ENCODE data around the gene NUP205.
"Not testable (repeated sequence)": the region's sequence is repeated elsewhere in the genome, so short reads cannot be mapped to it uniquely, and the experiment has no call there.

Gene NUP205

DNA sequence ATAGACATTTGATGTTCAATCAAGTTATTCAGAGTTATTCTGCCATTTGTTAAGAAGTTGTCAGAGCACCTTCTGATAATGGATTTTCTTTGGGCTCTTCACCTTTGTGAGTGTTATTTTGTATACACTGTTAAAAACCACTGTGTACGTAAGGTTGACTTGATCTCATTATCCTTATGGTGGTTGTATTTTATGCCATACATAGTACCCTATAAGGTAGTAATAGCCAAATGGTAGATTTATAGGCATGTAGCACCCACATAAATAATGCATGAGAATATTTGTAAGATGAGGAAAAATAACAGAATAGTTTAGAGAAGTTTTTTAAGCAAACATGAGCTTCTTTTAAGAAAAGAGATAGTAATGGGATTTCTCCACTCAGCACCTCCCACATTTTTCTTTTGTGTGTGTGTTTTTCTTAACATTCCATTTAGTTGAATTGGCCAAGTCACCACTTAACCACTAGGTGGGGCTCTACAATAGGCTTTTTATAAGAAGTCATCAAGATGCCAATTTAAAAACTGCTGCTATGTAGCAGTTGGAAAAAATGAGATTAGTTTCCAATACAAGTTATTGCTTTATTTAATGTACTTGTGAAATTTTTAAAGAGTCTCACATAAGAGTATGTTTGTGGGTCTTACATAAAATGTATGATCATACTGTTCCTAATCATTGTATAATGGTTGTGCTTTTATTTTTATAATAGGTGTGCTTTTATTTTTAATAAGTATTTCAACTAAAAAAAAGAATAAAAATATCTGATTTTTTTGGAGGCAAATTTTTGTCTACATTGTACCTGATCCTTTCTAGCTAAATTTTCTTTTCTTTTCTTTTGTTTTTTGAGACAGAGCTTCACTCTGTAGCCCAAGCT lies 63.5 kb downstream of the NUP205 start:
- no peak for DNase-seq (ENCODE audit: low read depth)

GRCh38 chr7:135634191-135634878 lies 76.6 kb downstream of the NUP205 start:
- no peak for DNase-seq (ENCODE audit: low read depth)

GRCh38 chr7:135639690-135640089 lies 82.0 kb downstream of the NUP205 start:
- DNase-seq (ENCODE audit: low read depth) = not testable (repeated sequence)

DNA sequence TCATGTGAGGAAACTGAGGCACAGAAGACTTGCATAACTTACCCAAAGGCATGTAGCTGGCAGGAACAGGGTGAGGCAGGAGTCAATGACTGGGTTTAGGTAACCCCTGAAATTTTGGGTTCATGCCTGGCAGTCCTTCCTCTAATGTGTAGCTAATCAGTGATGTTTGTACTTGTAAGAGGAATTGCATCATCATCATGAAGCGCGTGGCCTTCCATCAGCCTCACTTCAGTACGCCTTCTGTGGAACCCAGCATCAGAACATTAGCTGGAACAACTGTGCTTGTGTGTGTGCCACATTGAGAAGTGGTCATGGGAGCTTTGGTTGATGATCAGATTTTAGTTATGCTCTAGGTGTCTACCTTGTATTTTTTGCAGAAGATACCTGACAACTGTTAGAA lies 86.4 kb downstream of the NUP205 start:
- no peak for DNase-seq (ENCODE audit: low read depth)

DNA sequence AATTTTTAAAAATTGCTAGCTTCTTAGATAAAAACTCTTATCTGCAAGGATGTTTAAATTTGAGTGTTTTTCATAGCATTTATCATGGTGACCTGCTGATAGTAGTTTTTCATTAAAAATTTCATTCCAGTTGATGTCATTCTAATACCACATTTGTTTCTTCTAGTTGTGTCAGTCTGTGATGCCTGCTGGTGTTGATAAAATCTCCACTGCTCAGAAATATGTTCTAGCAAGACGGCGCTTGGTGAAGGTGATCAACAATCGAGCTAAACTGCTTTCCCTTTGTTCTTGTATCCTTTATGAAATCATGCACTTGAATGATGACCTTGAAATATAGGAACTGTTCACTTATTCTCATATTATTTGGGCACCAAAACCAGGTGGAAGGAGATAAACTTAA lies 87.0 kb downstream of the NUP205 start:
- no peak for DNase-seq (ENCODE audit: low read depth)

- DNase-seq (ENCODE audit: low read depth) = no peak
These were observed 87.7 kb downstream of the NUP205 start for GRCh38 chr7:135645296-135645904.

- no peak for DNase-seq (ENCODE audit: low read depth)
These were observed 90.0 kb downstream of the NUP205 start for GRCh38 chr7:135647755-135648154.

DNA sequence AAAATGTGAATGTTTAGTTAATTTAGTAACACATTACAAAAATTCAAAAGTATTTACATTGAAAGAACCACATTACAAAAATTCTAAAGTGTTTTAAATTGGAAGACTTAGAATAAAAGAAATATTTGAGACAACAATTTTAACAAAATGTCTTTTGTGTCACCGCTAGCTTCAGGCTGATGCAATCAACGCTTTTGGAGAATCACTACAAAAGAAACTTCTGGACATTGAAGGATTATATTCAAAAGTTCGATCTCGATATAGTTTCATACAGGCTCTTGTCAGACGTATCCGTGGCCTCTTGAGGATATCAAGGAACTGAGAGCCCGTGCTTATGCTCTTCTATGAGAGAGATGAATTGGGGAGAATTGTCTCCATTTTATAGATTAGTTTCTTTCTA lies 90.5 kb downstream of the NUP205 start:
- no peak for DNase-seq (ENCODE audit: low read depth)

DNA sequence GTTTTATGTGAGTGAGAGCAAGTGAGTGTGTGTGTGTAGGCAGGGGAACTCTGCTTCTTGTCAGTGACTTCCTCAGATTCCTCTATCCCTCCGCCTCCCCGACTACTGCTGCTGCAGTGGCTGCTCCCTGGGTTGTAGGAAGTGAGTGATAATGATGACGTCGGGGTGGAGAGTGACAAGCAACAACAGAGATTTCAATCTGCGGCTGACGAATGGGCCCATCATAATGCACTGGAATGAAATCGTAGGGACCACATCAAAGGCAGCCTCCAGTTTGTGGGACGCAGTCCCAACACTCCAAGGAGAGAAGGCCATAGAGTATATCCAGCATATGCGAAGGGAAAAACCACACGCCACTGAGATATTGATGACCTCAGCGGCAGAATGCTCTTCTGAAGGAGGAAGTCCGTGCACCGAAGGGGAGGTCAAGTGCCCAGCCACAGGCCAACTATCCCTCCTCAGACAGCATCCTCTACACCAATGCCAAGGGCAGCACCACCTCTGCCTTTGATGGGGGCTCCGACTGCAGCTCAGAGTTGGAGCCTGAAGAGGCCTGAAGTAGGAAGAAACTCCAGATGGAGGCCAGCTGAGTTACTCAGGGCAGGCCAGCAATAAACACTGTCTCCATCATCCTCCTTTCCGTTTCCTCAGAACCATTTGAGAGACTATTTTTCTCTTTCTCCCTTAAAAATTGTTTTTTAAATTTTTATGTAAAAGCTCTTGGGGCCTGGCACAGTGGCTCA lies 93.3 kb downstream of the NUP205 start:
- DNase-seq (ENCODE audit: low read depth) = no peak

- DNase-seq (ENCODE audit: low read depth) = no peak
These were observed 95.8 kb downstream of the NUP205 start for GRCh38 chr7:135653340-135654080.

DNA sequence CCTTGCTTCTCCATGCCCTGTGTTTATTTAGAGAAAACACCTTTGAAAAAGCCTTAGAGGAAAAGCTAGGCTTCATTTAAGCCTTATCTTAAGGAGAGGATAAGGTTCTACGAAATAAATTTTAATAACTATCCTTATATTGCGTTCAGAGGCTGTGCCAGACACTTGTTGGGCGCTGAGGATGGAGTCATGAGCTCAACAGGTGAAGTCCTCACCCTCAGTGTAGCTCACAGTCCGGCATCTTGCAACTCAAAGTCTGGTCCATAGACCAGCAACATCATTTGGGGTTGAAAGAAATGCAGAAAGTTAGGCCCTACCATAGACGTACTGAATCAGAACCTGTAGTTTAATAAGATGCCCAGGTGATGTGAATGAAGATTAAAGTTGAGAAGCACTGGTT lies 100.8 kb downstream of the NUP205 start:
- DNase-seq (ENCODE audit: low read depth) = no peak

DNA sequence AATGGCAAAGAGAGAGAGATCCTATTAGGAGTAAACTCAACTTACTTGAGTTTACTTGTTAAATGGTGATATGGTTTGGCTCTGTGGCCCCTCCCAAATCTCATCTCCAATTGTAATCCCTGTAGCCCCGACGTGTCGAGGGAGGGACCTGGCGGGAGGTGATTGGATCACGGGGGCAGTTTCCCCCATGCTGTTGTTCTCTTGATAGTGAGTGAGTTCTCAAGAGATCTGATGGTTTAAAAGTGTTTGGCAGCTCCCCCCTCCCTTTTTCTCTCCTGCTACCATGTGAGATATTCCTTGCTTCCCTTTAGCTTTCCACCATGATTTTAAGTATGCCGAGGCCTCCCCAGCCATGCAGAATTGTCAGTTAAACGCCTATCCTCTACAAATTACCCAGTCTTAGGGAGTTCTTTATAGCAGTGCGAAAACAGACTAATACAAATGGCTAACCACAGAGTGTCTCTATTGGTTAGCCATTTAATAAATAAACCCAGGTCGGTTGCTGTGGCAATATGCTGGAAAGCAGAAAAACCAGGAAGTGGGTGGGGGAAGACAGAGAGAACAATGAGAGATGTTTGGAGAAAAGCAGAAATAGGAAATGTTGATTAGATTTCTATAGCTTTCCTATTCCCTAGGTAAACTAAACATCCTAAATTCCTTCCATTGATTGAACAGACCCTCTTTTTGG lies 101.6 kb downstream of the NUP205 start:
- no peak for DNase-seq (ENCODE audit: low read depth)

DNA sequence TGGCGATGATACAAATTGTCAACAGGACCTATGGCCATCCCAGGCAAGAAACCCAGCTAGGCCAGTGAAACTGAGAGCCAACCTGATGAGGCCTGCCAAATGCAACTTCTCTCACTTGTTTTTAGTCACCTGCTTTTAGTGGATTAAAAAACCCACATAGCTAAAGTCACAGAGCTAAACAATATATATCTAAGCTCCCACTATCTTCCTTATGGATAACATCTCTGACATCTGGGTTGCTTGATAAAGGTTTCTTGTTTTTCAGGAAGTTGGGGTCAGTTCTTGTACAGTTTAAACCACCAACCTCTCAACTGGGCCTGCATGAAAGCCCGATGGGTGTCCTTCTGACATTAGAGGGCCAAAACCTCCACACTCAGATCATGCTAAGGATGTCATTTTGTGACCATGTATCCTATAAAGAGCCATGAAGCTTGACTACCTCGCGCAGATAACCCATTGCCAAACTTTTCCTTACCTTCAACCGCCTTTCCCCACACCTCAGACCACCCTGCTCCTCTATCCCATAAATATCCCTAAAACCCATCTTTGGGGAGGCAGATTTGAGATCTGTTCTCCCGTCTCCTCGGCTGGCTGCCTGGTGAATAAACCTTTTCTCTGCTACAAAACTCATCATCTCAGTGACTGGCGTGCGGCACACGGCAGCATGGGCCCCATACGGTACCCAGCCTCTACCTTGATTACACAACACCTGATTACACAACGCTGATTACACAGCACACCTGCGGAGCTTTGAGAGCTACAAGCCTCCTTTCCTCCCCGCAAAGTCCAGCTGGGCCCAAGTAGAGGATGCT lies 103.8 kb downstream of the NUP205 start:
- no peak for DNase-seq (ENCODE audit: low read depth)

GRCh38 chr7:135662123-135662372 lies 104.3 kb downstream of the NUP205 start:
- no peak for DNase-seq (ENCODE audit: low read depth)

- DNase-seq (ENCODE audit: low read depth) = peak; percentile 94
These were observed 104.8 kb downstream of the NUP205 start, which contains the start of gene STMP1 for GRCh38 chr7:135662373-135663114. Gene STMP1, plus strand, starts transcription at chr7:135662514.

DNA sequence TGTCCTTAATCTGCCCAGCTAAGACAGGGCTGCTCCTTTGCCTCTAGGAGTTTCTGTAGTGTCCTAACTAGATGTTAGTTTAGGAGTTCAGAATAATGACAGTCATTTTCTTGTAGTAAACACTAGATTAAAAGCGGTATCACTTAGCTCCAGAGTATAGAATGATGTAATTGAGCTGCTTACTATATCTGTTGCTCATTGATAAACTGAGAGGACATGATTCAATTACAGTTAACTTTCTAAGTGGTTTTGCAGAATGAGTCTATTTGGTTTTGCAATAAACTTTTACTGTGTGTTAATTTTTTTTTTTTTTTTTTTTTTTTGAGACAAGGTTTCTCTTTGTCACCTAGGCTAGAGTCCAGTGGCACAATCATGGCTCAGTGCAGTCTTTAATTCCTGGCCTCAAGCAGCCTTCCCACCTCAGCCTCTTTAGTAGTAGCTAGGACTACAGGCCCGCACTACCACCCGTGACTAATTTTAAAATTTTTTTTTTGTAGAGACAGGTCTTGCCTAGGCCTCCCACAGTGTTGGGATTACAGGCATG lies 106.4 kb downstream of the NUP205 start:
- no peak for DNase-seq (ENCODE audit: low read depth)

- no peak for DNase-seq (ENCODE audit: low read depth)
These were observed 107.3 kb downstream of the NUP205 start for GRCh38 chr7:135665042-135665441.

DNA sequence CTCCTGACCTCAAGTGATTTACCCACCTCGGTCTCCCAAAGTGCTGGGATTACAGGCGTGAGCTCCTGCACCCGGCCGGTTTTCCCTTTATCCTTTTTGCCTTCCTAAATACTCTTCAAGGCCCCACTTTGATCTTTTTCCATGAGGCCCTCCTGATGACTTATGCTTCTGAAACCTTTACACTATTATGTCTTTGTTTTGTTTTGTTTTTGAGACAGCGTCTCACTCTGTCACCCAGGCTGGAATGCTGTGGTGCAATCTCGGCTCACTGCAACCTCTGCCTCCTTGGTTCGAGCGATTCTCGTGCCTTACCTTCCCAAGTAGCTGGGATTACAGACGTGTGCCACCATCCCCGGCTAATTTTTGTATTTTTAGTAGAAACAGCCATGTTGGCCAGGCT lies 108.4 kb downstream of the NUP205 start:
- DNase-seq (ENCODE audit: low read depth) = no peak

GRCh38 chr7:135666846-135667245 lies 109.1 kb downstream of the NUP205 start:
- no peak for DNase-seq (ENCODE audit: low read depth)

All from stimulated activated CD8-positive, alpha-beta memory T cell treated with anti-CD3 and anti-CD28 coated beads, Interleukin-7, amount 100 ng/mL, for 24 hours (primary cell).